HG02973 (cell line): ENCODE measurements around the gene YIF1B.

Source experiments
- ATAC-seq: cut with Tn5 transposase; IDR thresholded peaks from one replicate; pipeline ENCODE4 v1.9.1; 2021; ENCODE audit warnings: moderate library complexity; ENCODE audit not compliant: unreplicated experiment

Gene YIF1B

GRCh38 chr19:38335949-38336637 lies 20.3 kb upstream of the YIF1B start:
- ATAC-seq: peak; percentile 58

DNA sequence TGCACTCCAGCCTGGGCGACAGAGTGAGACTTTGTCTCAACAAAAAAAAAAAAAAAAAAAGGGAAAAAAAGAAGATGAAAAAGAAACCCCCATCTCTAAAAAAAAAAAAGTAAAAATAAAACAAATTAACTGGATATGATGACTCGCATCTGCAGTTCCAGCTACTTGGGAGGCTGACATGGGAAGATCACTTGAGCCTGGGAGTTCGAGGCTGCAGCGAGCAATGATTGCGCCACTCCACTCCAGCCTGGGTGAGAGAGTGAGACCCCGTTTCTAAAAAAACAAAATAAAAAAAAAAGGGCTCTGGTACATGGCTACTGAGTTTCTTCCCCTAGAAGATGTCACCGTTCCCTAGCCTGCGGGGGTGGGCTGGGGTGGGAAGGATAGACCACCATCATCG lies 17.5 kb upstream of the YIF1B start:
- no peak for ATAC-seq

DNA sequence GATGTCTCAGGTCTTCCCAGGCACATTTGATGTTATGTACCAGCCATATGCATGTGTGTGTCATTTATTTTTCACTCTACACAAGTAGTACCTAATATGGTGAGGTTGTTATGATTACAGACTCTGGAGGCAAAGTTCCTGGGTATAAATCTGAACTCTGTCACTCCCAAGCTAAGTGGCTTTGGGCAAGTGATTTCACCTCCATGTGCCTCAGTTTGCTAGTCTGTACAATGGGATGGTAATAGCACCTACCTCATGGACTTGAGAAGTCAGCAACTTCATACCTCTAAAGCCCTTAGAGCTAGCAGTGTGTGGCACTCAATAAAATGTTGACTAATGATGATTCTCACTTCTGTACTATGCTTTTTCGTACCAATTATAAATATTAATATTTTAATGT lies 16.0 kb upstream of the YIF1B start:
- no peak for ATAC-seq

DNA sequence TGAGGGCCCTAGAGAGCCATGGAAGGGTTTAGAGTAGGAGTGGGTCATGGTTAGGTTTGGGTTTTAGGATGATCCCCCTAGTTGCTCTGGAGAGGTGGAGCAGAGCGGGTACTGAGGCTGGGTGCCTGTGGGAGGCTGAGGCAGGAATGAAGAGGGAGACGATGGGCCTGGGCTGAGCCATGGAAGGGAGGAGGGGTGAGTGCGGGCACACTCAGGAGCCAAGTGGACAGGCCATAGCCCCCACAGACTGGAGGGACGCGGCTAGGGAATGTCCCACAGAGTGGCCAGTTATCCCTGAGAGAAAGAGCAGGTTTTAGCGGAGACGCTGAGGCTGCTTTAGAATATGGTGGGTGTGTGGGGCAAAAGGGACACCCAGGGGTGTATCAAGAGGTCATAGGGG lies 13.9 kb upstream of the YIF1B start:
- ATAC-seq: no peak

GRCh38 chr19:38326591-38326990 lies 10.8 kb upstream of the YIF1B start:
- ATAC-seq: no peak

DNA sequence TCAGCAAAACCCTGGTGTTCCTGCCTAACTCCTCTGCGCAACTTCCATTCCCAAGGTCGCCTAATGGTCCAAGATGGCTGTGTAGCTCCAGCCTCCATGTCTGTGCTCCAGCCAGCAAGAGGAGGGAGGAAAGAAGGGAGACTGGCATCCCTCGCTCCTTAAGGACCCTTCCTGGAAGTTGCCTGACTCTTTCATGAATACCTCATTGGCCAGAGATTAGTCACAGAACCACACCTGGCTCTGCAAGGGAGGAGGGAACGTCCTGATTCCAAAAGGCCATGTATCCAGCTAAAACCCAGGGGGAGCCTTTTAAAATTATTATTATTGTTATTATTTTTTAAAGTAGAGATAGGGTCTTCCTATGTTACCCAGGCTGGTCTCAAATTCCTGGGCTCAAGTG lies 8.7 kb upstream of the YIF1B start:
- no peak for ATAC-seq

DNA sequence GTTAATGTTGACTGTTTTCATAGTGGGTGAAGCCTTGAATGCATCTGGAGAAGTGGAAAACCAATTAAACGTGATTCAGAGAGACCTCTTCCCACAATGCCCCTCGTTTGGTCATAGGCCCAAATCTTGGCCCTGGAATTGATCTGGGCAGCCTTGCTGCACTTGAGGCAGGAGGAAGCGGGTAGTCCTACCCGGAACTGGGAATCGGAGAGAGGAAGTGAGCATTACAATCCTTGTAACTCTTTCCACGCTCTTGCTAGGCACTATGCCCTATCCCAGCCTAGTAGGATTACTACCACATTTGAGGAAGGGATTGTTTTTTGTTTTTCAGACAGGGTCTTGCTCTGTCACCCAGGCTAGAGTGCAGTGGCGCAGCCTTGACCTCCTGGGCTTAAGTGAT lies 7.5 kb upstream of the YIF1B start:
- ATAC-seq: no peak

DNA sequence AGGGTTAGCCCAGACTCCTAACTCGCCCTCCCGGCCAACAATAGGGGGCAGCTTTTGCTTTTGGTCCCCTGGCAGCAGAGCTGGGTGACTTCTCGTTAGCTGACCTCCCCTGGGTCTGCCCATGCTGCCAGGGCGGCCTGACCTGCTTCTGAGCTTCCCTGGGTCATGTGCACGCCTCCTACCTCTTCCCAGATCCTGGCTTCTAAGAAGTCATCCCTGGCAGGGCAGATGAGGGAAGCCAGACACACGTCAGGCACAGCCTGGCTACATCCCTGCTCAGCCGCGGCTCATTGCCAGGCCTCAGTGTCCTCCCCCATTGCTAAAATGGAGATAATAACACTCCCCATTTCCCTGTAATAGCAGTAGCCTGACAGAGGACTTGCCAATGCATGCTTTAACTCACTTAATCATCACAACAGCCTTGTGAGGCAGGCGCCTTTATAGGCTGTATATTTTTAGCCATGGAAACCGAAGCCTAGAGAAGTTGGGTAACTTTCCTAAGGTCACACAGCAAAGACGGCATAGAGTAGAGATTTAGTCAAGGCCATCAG lies 6.0 kb upstream of the YIF1B start:
- no peak for ATAC-seq

DNA sequence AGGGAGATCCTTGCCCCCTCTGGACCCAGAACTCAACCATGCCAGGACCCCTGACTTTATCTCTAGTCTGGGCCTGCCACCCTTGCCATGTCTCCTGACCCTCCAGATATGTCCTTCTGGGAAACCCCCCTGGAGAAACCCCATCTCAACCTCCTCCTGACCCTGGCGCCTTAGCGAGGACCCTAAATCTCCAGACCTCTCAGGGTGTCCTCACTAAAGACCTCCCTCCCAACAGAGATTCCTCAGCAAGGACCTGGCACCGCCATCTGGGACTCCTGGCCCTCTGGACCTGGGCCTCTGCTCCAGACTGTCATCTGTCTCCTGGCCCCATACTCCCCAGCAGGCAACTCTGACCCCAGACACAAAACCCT lies 5.2 kb upstream of the YIF1B start:
- ATAC-seq: no peak

DNA sequence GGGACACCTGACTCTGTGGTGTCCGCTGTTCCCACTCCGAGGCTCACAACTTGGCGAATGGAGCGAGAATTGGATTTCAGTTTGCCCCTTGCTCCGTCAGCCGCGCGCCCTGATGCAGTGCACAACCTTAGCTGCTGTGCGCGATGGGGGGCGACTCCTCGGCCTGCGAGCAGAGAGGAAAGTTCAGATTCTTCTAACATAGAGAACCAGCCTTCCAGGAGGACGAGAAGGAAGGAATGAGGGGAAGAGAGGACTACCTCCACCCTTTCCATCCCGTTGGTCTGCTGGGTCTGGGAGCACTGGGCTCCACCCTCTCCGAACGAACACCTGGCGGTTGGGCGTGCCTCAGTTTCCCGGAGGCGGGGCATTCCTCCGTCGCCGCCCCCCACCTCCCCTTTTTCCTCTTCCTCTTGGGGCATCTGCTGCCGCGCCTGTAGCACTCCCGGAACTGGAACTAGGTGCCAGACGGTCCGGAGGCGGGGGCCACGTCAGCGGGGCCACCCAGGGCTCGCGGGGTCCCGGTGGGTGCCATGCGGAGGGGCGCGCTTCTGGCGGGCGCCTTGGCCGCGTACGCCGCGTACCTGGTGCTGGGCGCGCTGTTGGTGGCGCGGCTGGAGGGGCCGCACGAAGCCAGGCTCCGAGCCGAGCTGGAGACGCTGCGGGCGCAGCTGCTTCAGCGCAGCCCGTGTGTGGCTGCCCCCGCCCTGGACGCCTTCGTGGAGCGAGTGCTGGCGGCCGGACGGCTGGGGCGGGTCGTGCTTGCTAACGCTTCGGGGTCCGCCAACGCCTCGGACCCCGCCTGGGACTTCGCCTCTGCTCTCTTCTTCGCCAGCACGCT lies 3.9 kb upstream of the YIF1B start, which contains the start of gene KCNK6:
Gene KCNK6, plus strand, starts transcription at position 425 of the 838 bp plus-strand sequence. Its CDS starts 106 bp downstream, at position 531.
- no peak for ATAC-seq

- no peak for ATAC-seq
Observed at GRCh38 chr19:38318660-38319059, 2.9 kb upstream of the YIF1B start.

DNA sequence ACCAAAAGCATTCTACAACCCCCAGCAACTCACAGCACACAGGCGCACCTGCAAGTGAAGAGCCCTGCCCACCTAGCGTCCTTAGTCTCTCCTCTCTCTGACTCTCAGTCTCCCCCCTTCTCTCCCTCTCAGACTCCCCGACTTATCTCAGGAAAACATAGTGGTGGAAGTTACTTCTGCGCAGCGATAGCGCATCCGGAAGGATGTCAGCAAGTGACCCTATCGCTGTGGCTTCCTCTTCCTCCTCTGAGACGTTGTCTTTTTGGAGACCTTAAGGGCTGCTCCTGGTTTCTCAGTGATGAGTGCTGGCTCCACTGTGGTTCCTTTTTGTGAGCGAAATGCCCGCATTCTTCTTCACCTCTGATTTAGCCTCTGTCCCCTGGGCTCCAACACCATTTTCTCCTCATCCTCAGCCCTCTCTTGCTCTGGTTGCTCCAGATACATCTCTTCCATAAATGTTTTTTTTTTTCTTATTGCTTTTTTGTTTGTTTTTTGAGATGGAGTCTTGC lies 1.4 kb upstream of the YIF1B start:
- ATAC-seq: no peak

DNA sequence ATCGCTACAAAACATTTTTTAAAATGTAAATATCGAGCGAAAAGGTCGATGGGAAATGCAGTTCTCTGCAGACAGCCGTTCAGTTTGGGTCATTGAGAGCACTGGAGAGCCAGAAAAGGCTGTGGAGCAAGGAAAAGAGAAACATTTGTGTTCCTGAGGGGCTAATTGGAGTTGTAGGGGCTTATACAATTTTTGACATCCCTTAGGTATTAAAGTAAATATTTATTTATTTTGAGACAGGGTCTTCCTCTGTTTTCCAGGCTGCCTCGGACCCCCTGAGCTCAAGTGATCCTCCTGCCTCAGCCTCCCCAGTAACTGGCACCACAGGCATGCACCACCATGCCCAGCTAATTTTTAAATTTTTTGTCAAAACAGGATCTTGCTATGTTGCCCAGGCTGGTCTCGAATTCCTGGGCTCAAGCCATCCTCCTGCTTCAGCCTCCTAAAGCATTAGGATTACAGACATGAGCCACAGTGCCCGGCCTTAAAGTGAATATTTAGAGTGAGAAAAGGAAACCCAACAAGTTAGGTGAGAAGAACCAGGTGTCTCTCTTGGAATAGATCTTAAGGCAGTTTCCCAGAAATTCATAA lies 825 bp upstream of the YIF1B start:
- no peak for ATAC-seq

GRCh38 chr19:38310986-38311385 lies 4.8 kb downstream of the YIF1B start:
- no peak for ATAC-seq

DNA sequence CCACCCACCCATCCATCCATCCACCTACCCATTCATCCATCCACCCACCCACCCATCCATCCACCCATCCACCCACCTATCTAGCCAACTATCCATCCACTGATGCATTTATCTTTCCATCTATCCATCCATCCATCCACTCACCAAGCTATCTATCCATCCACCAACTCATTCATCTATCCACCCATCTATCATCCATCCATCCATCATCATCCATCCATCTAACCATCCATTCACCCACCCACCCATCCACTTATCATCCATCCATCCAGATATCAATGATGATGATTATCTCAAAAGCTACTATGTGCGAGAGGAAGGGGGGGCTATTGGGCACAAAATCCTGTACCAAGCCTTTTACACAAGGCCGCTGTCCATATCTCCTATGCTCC lies 5.5 kb downstream of the YIF1B start:
- ATAC-seq: no peak

- no peak for ATAC-seq
Observed at GRCh38 chr19:38309615-38310278, 6.0 kb downstream of the YIF1B start.

GRCh38 chr19:38308926-38309614 lies 6.7 kb downstream of the YIF1B start:
- no peak for ATAC-seq

- ATAC-seq: no peak
Observed at GRCh38 chr19:38308006-38308766, 7.6 kb downstream of the YIF1B start.

GRCh38 chr19:38307597-38307996 lies 8.2 kb downstream of the YIF1B start:
- no peak for ATAC-seq

- no peak for ATAC-seq
Observed at GRCh38 chr19:38307076-38307475, 8.7 kb downstream of the YIF1B start.
